D721Med (cell line): ENCODE data around the gene TTLL11.

Source experiments
- DNase-seq: peaks from one replicate; pipeline ENCODE4 v3.0.0; 2011; ENCODE audit warnings: low spot score; ENCODE audit not compliant: insufficient read length
- FAIRE-seq: peaks from 2 replicates; lab custom pipeline; 2011; peaks lifted over from hg19 to GRCh38; lab: Jason Lieb, UNC
- CTCF ChIP-seq: IDR thresholded peaks from 2 replicates; pipeline ENCODE4 v1.5.1; 2012; ENCODE audit warnings: mild to moderate bottlenecking, control low read depth; ENCODE audit not compliant: insufficient read depth; ENCODE audit errors: missing control alignments

The TTLL11 gene

GRCh38 chr9:121809356-121810050 lies 283.6 kb downstream of the TTLL11 start:
- FAIRE-seq (no peak), DNase-seq (no peak)
- TF ChIP-seq CTCF, result no peak

GRCh38 chr9:121808781-121809180 lies 284.3 kb downstream of the TTLL11 start:
- no peak for FAIRE-seq

GRCh38 chr9:121807823-121808278 lies 285.3 kb downstream of the TTLL11 start:
- DNase-seq, result no peak
- no peak for TF ChIP-seq CTCF
- no peak for FAIRE-seq

More at GRCh38 chr9:121808781-121809180, 284.3 kb downstream of the TTLL11 start:
- DNase-seq, result no peak
- TF ChIP-seq CTCF, result no peak

GRCh38 chr9:121807069-121807822 lies 285.9 kb downstream of the TTLL11 start:
- TF ChIP-seq CTCF, result no peak
- DNase-seq (no peak), FAIRE-seq (no peak)

- FAIRE-seq, result no peak
Measured at GRCh38 chr9:121802753-121803152, 290.4 kb downstream of the TTLL11 start.

GRCh38 chr9:121801579-121801978 lies 291.5 kb downstream of the TTLL11 start:
- TF ChIP-seq CTCF, result no peak
- no peak for FAIRE-seq
- DNase-seq, result no peak

More at GRCh38 chr9:121802753-121803152, 290.4 kb downstream of the TTLL11 start:
- TF ChIP-seq CTCF, result no peak
- DNase-seq, result no peak
